ENCODE results near the gene CCDC136.

Gene CCDC136

GRCh38 chr7:128818694-128819093 is 26.9 kb downstream of the CCDC136 start:
- Histone ChIP-seq H3K9me3 (ENCODE audit: low read length) (no peaks in the 10 kb centered on the region), H3K4me3 (ENCODE audit: low read depth, low read length, poor library complexity, severe bottlenecking) (no peak overlapping the region), H3K36me3 (ENCODE audit: insufficient read depth, low read length) (no peaks in the 10 kb centered on the region), H4K20me1 (ENCODE audit: insufficient read depth, low read length) (no peaks in the 10 kb centered on the region), H3F3A (ENCODE audit: insufficient read depth, low read length) (no peaks in the 10 kb centered on the region), H3K9me2 (ENCODE audit: low read depth, low read length) (no peaks in the 10 kb centered on the region), H3K4me1 (ENCODE audit: insufficient read depth, low read length, severe bottlenecking) (peaks cover 5% of the 10 kb centered on the region), H3K4me2 (ENCODE audit: low read length) (no peak overlapping the region), H3K27me3 (ENCODE audit: insufficient read depth, low read length) (peaks cover 16% of the 10 kb centered on the region; the same call in 1 of the 2 replicates), H2AFZ (ENCODE audit: low read length) (no peak overlapping the region), H3K9ac (ENCODE audit: low read length) (no peak overlapping the region), H3K79me2 (ENCODE audit: insufficient read depth, low read length) (no peaks in the 10 kb centered on the region), H3K27ac (ENCODE audit: low read depth, low read length, poor library complexity, severe bottlenecking) (no peak overlapping the region)
- TF ChIP-seq CTCF (IDR thresholded peaks at IDR 0.05; ENCODE audit: low read length) (no peak), EZH2 (IDR thresholded peaks at IDR 0.05; ENCODE audit: borderline replicate concordance, low read length) (no peak)

- Histone ChIP-seq H3K36me3 (ENCODE audit: insufficient read depth, low read length) (no peaks in the 10 kb centered on the region), H3K79me2 (ENCODE audit: insufficient read depth, low read length) (no peaks in the 10 kb centered on the region), H3K9me3 (ENCODE audit: low read length) (no peaks in the 10 kb centered on the region), H3K9me2 (ENCODE audit: low read depth, low read length) (no peaks in the 10 kb centered on the region), H3K4me3 (ENCODE audit: low read depth, low read length, poor library complexity, severe bottlenecking) (no peak overlapping the region), H3K9ac (ENCODE audit: low read length) (no peak overlapping the region), H3K4me1 (ENCODE audit: insufficient read depth, low read length, severe bottlenecking) (peaks cover 5% of the 10 kb centered on the region), H3K27me3 (ENCODE audit: insufficient read depth, low read length) (peaks cover 10% of the 10 kb centered on the region; the same call in 1 of the 2 replicates), H4K20me1 (ENCODE audit: insufficient read depth, low read length) (no peaks in the 10 kb centered on the region), H3K4me2 (ENCODE audit: low read length) (no peak overlapping the region), H2AFZ (ENCODE audit: low read length) (no peak overlapping the region), H3F3A (ENCODE audit: insufficient read depth, low read length) (no peaks in the 10 kb centered on the region), H3K27ac (ENCODE audit: low read depth, low read length, poor library complexity, severe bottlenecking) (no peak overlapping the region)
- TF ChIP-seq CTCF (IDR thresholded peaks at IDR 0.05; ENCODE audit: low read length) (no peak), EZH2 (IDR thresholded peaks at IDR 0.05; ENCODE audit: borderline replicate concordance, low read length) (no peak)
Measured at GRCh38 chr7:128821724-128822123, 30.0 kb downstream of the CCDC136 start.

- Histone ChIP-seq H2AFZ (ENCODE audit: low read length) (no peak overlapping the region), H3K4me2 (ENCODE audit: low read length) (no peak overlapping the region), H3K4me3 (ENCODE audit: low read depth, low read length, poor library complexity, severe bottlenecking) (no peak overlapping the region), H3K9me3 (ENCODE audit: low read length) (no peaks in the 10 kb centered on the region), H3K27me3 (ENCODE audit: insufficient read depth, low read length) (peaks cover 23% of the 10 kb centered on the region), H3K27ac (ENCODE audit: low read depth, low read length, poor library complexity, severe bottlenecking) (no peak overlapping the region), H3F3A (ENCODE audit: insufficient read depth, low read length) (no peaks in the 10 kb centered on the region), H3K9ac (ENCODE audit: low read length) (no peak overlapping the region), H3K79me2 (ENCODE audit: insufficient read depth, low read length) (no peaks in the 10 kb centered on the region), H4K20me1 (ENCODE audit: insufficient read depth, low read length) (no peaks in the 10 kb centered on the region), H3K36me3 (ENCODE audit: insufficient read depth, low read length) (no peaks in the 10 kb centered on the region), H3K9me2 (ENCODE audit: low read depth, low read length) (no peaks in the 10 kb centered on the region), H3K4me1 (ENCODE audit: insufficient read depth, low read length, severe bottlenecking) (no peaks in the 10 kb centered on the region)
- TF ChIP-seq EZH2 (IDR thresholded peaks at IDR 0.05; ENCODE audit: borderline replicate concordance, low read length) = no peak
- no peak for TF ChIP-seq CTCF (IDR thresholded peaks at IDR 0.05; ENCODE audit: low read length)
Measured at GRCh38 chr7:128826512-128826911, 34.7 kb downstream of the CCDC136 start.

Measured in OCI-LY1 (cell line).